Astrocyte (in vitro differentiated cells and primary cell): Measurements from ENCODE around the gene NTM. TPM values are rescaled to one million over a fixed set of nuclear protein-coding genes. Genes with fewer than 3 reads are reported as not detected.

Source experiments
- DNase-seq: peaks from one replicate; pipeline ENCODE4 v3.0.0-alpha.2; 2010; ENCODE audit warnings: low read depth
- FAIRE-seq: peaks from 2 replicates; lab custom pipeline; 2011; peaks lifted over from hg19 to GRCh38; lab: Jason Lieb, UNC
- H2AFZ ChIP-seq: 2 replicates; pipeline ENCODE4 v1.6.0; 2012; ENCODE audit warnings: low read depth, low read length, inconsistent platforms
- H3K27ac ChIP-seq: 2 replicates; pipeline ENCODE4 v1.5.1; 2011; ENCODE audit warnings: low read depth, low read length, inconsistent platforms
- H3K27me3 ChIP-seq: 2 replicates; pipeline ENCODE4 v1.6.0; 2011; ENCODE audit warnings: low read length, inconsistent platforms; ENCODE audit not compliant: insufficient read depth
- H3K36me3 ChIP-seq: 2 replicates; pipeline ENCODE4 v1.5.1; 2011; ENCODE audit warnings: low read length, inconsistent platforms; ENCODE audit not compliant: insufficient read depth
- H3K4me1 ChIP-seq: 2 replicates; pipeline ENCODE4 v1.5.1; 2011; ENCODE audit warnings: low read length, inconsistent platforms; ENCODE audit not compliant: insufficient read depth
- H3K4me2 ChIP-seq: 2 replicates; pipeline ENCODE4 v1.6.0; 2012; ENCODE audit warnings: low read length, inconsistent platforms
- H3K4me3 ChIP-seq: 2 replicates; pipeline ENCODE4 v1.5.1; 2011; ENCODE audit warnings: low read depth, mild to moderate bottlenecking, low read length, inconsistent platforms; ENCODE audit not compliant: insufficient read depth
- H3K79me2 ChIP-seq: 2 replicates; pipeline ENCODE4 v1.6.0; 2012; ENCODE audit warnings: mild to moderate bottlenecking, low read length, inconsistent platforms; ENCODE audit not compliant: insufficient read depth
- H3K9ac ChIP-seq: 2 replicates; pipeline ENCODE4 v1.6.0; 2012; ENCODE audit warnings: mild to moderate bottlenecking, low read length, inconsistent platforms
- H3K9me3 ChIP-seq: 2 replicates; pipeline ENCODE4 v1.5.1; 2012; ENCODE audit warnings: low read depth, mild to moderate bottlenecking, low read length, inconsistent platforms; ENCODE audit not compliant: insufficient read depth
- H4K20me1 ChIP-seq: 2 replicates; pipeline ENCODE4 v1.6.0; 2012; ENCODE audit warnings: low read length, inconsistent platforms; ENCODE audit not compliant: insufficient read depth
- H3K27ac Mint-ChIP-seq: one replicate; pipeline ENCODE4 v1.8.0; 2021; ENCODE audit warnings: mild to moderate bottlenecking, mixed read lengths; ENCODE audit not compliant: unreplicated experiment
- H3K27me3 Mint-ChIP-seq: one replicate; pipeline ENCODE4 v1.8.0; 2021; ENCODE audit warnings: low read depth, mixed read lengths; ENCODE audit not compliant: unreplicated experiment
- H3K36me3 Mint-ChIP-seq: one replicate; pipeline ENCODE4 v1.8.0; 2021; ENCODE audit warnings: low read depth, mixed read lengths; ENCODE audit not compliant: unreplicated experiment
- H3K4me1 Mint-ChIP-seq: one replicate; pipeline ENCODE4 v1.8.0; 2021; ENCODE audit warnings: low read depth, mixed read lengths; ENCODE audit not compliant: unreplicated experiment
- H3K4me3 Mint-ChIP-seq: one replicate; pipeline ENCODE4 v1.8.0; 2021; ENCODE audit warnings: mild to moderate bottlenecking, moderate library complexity, mixed read lengths; ENCODE audit not compliant: unreplicated experiment
- H3K9me3 Mint-ChIP-seq: one replicate; pipeline ENCODE4 v1.8.0; 2021; ENCODE audit warnings: mild to moderate bottlenecking, mixed read lengths; ENCODE audit not compliant: unreplicated experiment
- CTCF ChIP-seq: IDR thresholded peaks from 2 replicates; pipeline ENCODE4 v1.5.1; 2011; ENCODE audit warnings: low read depth, mild to moderate bottlenecking, inconsistent platforms, low read length, moderate library complexity; ENCODE audit not compliant: insufficient read depth
- EZH2 ChIP-seq: IDR thresholded peaks from 2 replicates; pipeline ENCODE4 v1.6.1; 2012; ENCODE audit warnings: mild to moderate bottlenecking, low read length, inconsistent platforms; ENCODE audit not compliant: insufficient read depth
- total RNA-seq: library from RNA; stranded (reverse); gene quantifications from 2 replicates; pipeline ENCODE4 v1.2.1, GENCODE V29; 2021

Gene NTM
- total RNA-seq, 1 donor from 2014 or later: 98.2 TPM

DNA sequence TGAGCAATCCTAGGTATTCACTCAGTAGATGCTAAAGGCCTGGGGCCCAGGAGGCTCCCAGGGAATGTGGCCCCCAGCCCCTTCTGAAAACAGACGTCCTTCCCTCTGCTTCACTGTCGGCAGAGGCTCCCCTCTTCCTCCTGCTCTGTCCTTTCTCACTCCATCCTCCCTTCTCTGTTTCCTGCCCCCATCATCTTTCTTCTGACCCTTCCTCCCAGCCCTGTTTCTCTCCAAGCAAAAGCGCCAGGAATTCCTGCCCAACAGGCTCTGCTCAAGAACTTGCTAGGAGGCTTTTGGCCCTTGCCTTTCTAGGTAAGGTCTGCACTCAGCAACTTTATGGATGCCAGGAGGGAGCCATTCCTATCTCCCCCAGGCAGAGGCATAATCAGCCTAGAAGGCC lies 300.5 kb downstream of the NTM start:
- peaks cover 47% of the 10 kb centered on the region for H3K4me1 ChIP-seq
- H2AFZ ChIP-seq: no peak overlapping the region
- no peaks in the 10 kb centered on the region for H3K79me2 ChIP-seq
- no peak overlapping the region for H3K27ac ChIP-seq
- H3K4me3 Mint-ChIP-seq: no peak overlapping the region
- no peak overlapping the region for H3K9ac ChIP-seq
- TF ChIP-seq EZH2: no peak
- no peak for TF ChIP-seq CTCF
- peak overlapping the region; percentile 86 for H3K27ac Mint-ChIP-seq
- no peaks in the 10 kb centered on the region for H3K27me3 Mint-ChIP-seq
- H3K4me1 Mint-ChIP-seq: peaks cover 47% of the 10 kb centered on the region
- H4K20me1 ChIP-seq: no peaks in the 10 kb centered on the region
- H3K27me3 ChIP-seq: no peaks in the 10 kb centered on the region
- H3K36me3 Mint-ChIP-seq: no peaks in the 10 kb centered on the region
- FAIRE-seq: no peak
- no peaks in the 10 kb centered on the region for H3K36me3 ChIP-seq
- no peaks in the 10 kb centered on the region for H3K9me3 ChIP-seq
- no peak overlapping the region for H3K4me3 ChIP-seq
- peaks cover 2% of the 10 kb centered on the region for H3K9me3 Mint-ChIP-seq
- no peak overlapping the region for H3K4me2 ChIP-seq
- no peak for DNase-seq

GRCh38 chr11:131671320-131671719 lies 300.9 kb downstream of the NTM start:
- Histone ChIP-seq H3K79me2 (no peaks in the 10 kb centered on the region), H4K20me1 (no peaks in the 10 kb centered on the region), H3K36me3 (no peaks in the 10 kb centered on the region), H3K4me3 (no peak overlapping the region), H3K9ac (no peak overlapping the region), H3K4me1 (peaks cover 44% of the 10 kb centered on the region), H3K4me2 (no peak overlapping the region), H3K27ac (no peak overlapping the region), H2AFZ (no peak overlapping the region), H3K27me3 (no peaks in the 10 kb centered on the region), H3K9me3 (no peaks in the 10 kb centered on the region)
- no peak for FAIRE-seq
- H3K27me3 Mint-ChIP-seq: no peaks in the 10 kb centered on the region
- peaks cover 2% of the 10 kb centered on the region for H3K9me3 Mint-ChIP-seq
- no peak overlapping the region for H3K27ac Mint-ChIP-seq
- H3K4me3 Mint-ChIP-seq: no peak overlapping the region
- H3K4me1 Mint-ChIP-seq: peaks cover 47% of the 10 kb centered on the region
- H3K36me3 Mint-ChIP-seq: no peaks in the 10 kb centered on the region
- TF ChIP-seq CTCF (no peak), EZH2 (no peak)
- no peak for DNase-seq

GRCh38 chr11:131671734-131672133 lies 301.3 kb downstream of the NTM start:
- Histone ChIP-seq H3K9me3 (no peaks in the 10 kb centered on the region), H3K4me3 (no peak overlapping the region), H3K27ac (no peak overlapping the region), H3K9ac (no peak overlapping the region), H3K4me2 (no peak overlapping the region), H3K27me3 (no peaks in the 10 kb centered on the region), H3K4me1 (peaks cover 41% of the 10 kb centered on the region), H4K20me1 (no peaks in the 10 kb centered on the region), H2AFZ (no peak overlapping the region), H3K36me3 (no peaks in the 10 kb centered on the region), H3K79me2 (no peaks in the 10 kb centered on the region)
- no peaks in the 10 kb centered on the region for H3K36me3 Mint-ChIP-seq
- no peak overlapping the region for H3K27ac Mint-ChIP-seq
- no peak overlapping the region for H3K4me3 Mint-ChIP-seq
- TF ChIP-seq CTCF (no peak), EZH2 (no peak)
- no peaks in the 10 kb centered on the region for H3K27me3 Mint-ChIP-seq
- DNase-seq: no peak
- peaks cover 2% of the 10 kb centered on the region for H3K9me3 Mint-ChIP-seq
- H3K4me1 Mint-ChIP-seq: peaks cover 47% of the 10 kb centered on the region
- FAIRE-seq: no peak
